NCI-H774 (cell line): ENCODE measurements around the gene SPPL2C.

ENCODE experiments used
- DNase-seq: peaks from one replicate; lab custom pipeline; 2025; lab: John Stamatoyannopoulos, UW

SPPL2C gene

GRCh38 chr17:45844695-45845375 is at the start of gene SPPL2C:
TSS of gene SPPL2C (plus strand) at chr17:45844881. CDS start at chr17:45844907, 26 bp downstream.
- peak; percentile 14 for DNase-seq

- no peak for DNase-seq
Measured at GRCh38 chr17:45800816-45801215, 43.9 kb upstream of the SPPL2C start.

GRCh38 chr17:45801421-45801820 is 43.3 kb upstream of the SPPL2C start:
- DNase-seq = no peak

GRCh38 chr17:45808845-45809244 is 35.8 kb upstream of the SPPL2C start:
- DNase-seq = no peak

GRCh38 chr17:45809499-45809898 is 35.2 kb upstream of the SPPL2C start:
- DNase-seq = no peak

GRCh38 chr17:45812102-45812501 is 32.6 kb upstream of the SPPL2C start:
- no peak for DNase-seq

- no peak for DNase-seq
Measured at GRCh38 chr17:45813048-45813725, 31.5 kb upstream of the SPPL2C start.

GRCh38 chr17:45814622-45815606 is 29.8 kb upstream of the SPPL2C start:
- DNase-seq = no peak

GRCh38 chr17:45815752-45816151 is 28.9 kb upstream of the SPPL2C start:
- DNase-seq = no peak

- DNase-seq = no peak
Measured at GRCh38 chr17:45818041-45818440, 26.6 kb upstream of the SPPL2C start.

GRCh38 chr17:45818699-45819098 is 26.0 kb upstream of the SPPL2C start:
- DNase-seq = no peak

GRCh38 chr17:45819632-45820031 is 25.0 kb upstream of the SPPL2C start:
- DNase-seq = no peak

- no peak for DNase-seq
Measured at GRCh38 chr17:45820052-45820780, 24.5 kb upstream of the SPPL2C start.

- no peak for DNase-seq
Measured at GRCh38 chr17:45821147-45821546, 23.5 kb upstream of the SPPL2C start.

- no peak for DNase-seq
Measured at GRCh38 chr17:45823598-45823997, 21.1 kb upstream of the SPPL2C start.

- DNase-seq = no peak
Measured at GRCh38 chr17:45824475-45824874, 20.2 kb upstream of the SPPL2C start.

- DNase-seq = no peak
Measured at GRCh38 chr17:45824901-45825492, 19.7 kb upstream of the SPPL2C start.

GRCh38 chr17:45825792-45826191 is 18.9 kb upstream of the SPPL2C start:
- no peak for DNase-seq

- no peak for DNase-seq
Measured at GRCh38 chr17:45826919-45827588, 17.6 kb upstream of the SPPL2C start.

GRCh38 chr17:45828171-45828570 is 16.5 kb upstream of the SPPL2C start:
- DNase-seq = no peak

- DNase-seq = no peak
Measured at GRCh38 chr17:45828582-45829133, 16.0 kb upstream of the SPPL2C start.
